Renal cortical epithelial cell (primary cell): ENCODE measurements around the gene ALDH1L1. TPM values are rescaled to one million over a fixed set of nuclear protein-coding genes. Genes with fewer than 3 reads are reported as not detected.

Experiments used
- DNase-seq: peaks from one replicate; pipeline ENCODE4 v3.0.0-alpha.2; 2011; ENCODE audit warnings: low read depth
- total RNA-seq: library from RNA; depleted of rRNA; stranded (reverse); fragments of >200 nt; gene quantifications from 2 replicates; pipeline ENCODE4 v1.2.3, GENCODE V29; 2014

Gene ALDH1L1
- total RNA-seq, 1 donor from 2014 or later: 4.6 TPM

GRCh38 chr3:126194713-126195305, 14.4 kb upstream of the ALDH1L1 start:
- no peak for DNase-seq

- DNase-seq: peak; percentile 60
These were observed 10.9 kb upstream of the ALDH1L1 start for GRCh38 chr3:126191246-126191645.

- DNase-seq: no peak
These were observed 7.5 kb upstream of the ALDH1L1 start for GRCh38 chr3:126187920-126188319.

GRCh38 chr3:126186749-126187148, 6.4 kb upstream of the ALDH1L1 start:
- DNase-seq: no peak

- no peak for DNase-seq
These were observed 5.9 kb upstream of the ALDH1L1 start for GRCh38 chr3:126186271-126186670.

- peak; percentile 92 for DNase-seq
These were observed 4.1 kb upstream of the ALDH1L1 start for GRCh38 chr3:126184465-126185000.

GRCh38 chr3:126181398-126181725, 976 bp upstream of the ALDH1L1 start:
- no peak for DNase-seq

GRCh38 chr3:126179825-126180476, 435 bp downstream of the ALDH1L1 start:
- DNase-seq: no peak

GRCh38 chr3:126170073-126170777, 10.2 kb downstream of the ALDH1L1 start:
- no peak for DNase-seq

GRCh38 chr3:126167566-126167965, 12.8 kb downstream of the ALDH1L1 start:
- DNase-seq: no peak

- no peak for DNase-seq
These were observed 14.4 kb downstream of the ALDH1L1 start for GRCh38 chr3:126166009-126166408.

- DNase-seq: no peak
These were observed 19.1 kb downstream of the ALDH1L1 start for GRCh38 chr3:126161309-126161708.

- no peak for DNase-seq
These were observed 19.9 kb downstream of the ALDH1L1 start for GRCh38 chr3:126160243-126161210.

- no peak for DNase-seq
These were observed 20.9 kb downstream of the ALDH1L1 start for GRCh38 chr3:126159476-126159875.

- DNase-seq: no peak
These were observed 21.4 kb downstream of the ALDH1L1 start for GRCh38 chr3:126158912-126159454.

- no peak for DNase-seq
These were observed 22.1 kb downstream of the ALDH1L1 start for GRCh38 chr3:126158016-126158911.

- no peak for DNase-seq
These were observed 23.2 kb downstream of the ALDH1L1 start for GRCh38 chr3:126157083-126157768.

GRCh38 chr3:126156468-126156867, 23.9 kb downstream of the ALDH1L1 start:
- DNase-seq: no peak

GRCh38 chr3:126155819-126156218, 24.6 kb downstream of the ALDH1L1 start:
- DNase-seq: no peak

- no peak for DNase-seq
These were observed 25.1 kb downstream of the ALDH1L1 start for GRCh38 chr3:126155280-126155640.
